ENCODE measurements around the gene MAGEB2. TPM values are rescaled to one million over a fixed set of nuclear protein-coding genes. Genes with fewer than 3 reads are reported as not detected.

The MAGEB2 gene
- polyA plus RNA-seq, 3 donors: not detected

DNA sequence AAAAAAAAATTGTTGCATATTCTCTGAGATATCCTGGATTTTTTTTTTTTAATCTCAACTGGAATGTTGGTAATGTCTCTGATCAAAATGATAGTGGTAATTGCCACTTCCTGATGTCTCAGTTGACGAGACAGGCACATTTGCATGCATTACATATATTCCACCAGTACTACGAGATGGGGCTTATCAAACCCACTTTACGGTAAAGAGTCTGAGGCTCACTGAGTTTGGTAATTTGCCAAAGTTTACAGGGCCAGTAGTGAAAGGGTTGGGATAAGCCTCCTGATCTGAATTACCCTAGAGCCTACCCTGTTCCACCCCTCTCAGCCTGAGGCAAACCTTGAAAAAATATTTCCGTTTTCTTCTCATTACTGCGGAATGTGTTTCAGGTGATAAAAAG is 5.3 kb downstream of the MAGEB2 start:
- Mint-ChIP-seq H3K27me3 (ENCODE audit: low read depth in 3 of 3) (peaks cover 0 to 3% (median 2%) of the 10 kb centered on the region in 3 donors), H3K4me3 (no peak overlapping the region), H3K4me1 (no peaks in the 10 kb centered on the region), H3K9me3 (peaks cover 0 to 12% (median 3%) of the 10 kb centered on the region in 7 donors), H3K36me3 (no peaks in the 10 kb centered on the region), H3K27ac (no peak overlapping the region)
- Histone ChIP-seq H2AFZ (ENCODE audit: insufficient read depth, low read depth, low read length, poor library complexity, severe bottlenecking) (no peak overlapping the region), H3K27ac (ENCODE audit: low read depth in 1 of 2, low read length in 2 of 2) (no peak overlapping the region), H4K20me1 (ENCODE audit: insufficient read depth, low read length) (no peaks in the 10 kb centered on the region), H3K4me3 (replicated peaks in 1 of 3; ENCODE audit: low read depth in 2 of 3, low read length in 3 of 3) (no peak overlapping the region), H3K27me3 (ENCODE audit: control insufficient read depth in 2 of 2, insufficient read depth in 2 of 2, low read length in 2 of 2) (no peaks in the 10 kb centered on the region), H3K4me1 (ENCODE audit: control insufficient read depth in 1 of 2, insufficient read depth in 2 of 2, low read length in 2 of 2) (no peaks in the 10 kb centered on the region), H3K9me3 (replicated peaks in 1 of 2; ENCODE audit: control insufficient read depth in 1 of 2, insufficient read depth in 1 of 2, low read length in 2 of 2) (peaks cover 0 to 5% of the 10 kb centered on the region in 2 donors), H3K79me2 (ENCODE audit: insufficient read depth, low read length) (no peaks in the 10 kb centered on the region), H3K36me3 (replicated peaks in 1 of 2; ENCODE audit: control insufficient read depth in 1 of 2, insufficient read depth in 2 of 2, low read length in 2 of 2) (no peaks in the 10 kb centered on the region), H3K9ac (ENCODE audit: insufficient read depth, low read length, poor library complexity, severe bottlenecking) (no peak overlapping the region), H3K4me2 (replicated peaks; ENCODE audit: extremely low read depth, low read length, poor library complexity, severe bottlenecking) (no peak overlapping the region)
- TF ChIP-seq, protein P1, sequence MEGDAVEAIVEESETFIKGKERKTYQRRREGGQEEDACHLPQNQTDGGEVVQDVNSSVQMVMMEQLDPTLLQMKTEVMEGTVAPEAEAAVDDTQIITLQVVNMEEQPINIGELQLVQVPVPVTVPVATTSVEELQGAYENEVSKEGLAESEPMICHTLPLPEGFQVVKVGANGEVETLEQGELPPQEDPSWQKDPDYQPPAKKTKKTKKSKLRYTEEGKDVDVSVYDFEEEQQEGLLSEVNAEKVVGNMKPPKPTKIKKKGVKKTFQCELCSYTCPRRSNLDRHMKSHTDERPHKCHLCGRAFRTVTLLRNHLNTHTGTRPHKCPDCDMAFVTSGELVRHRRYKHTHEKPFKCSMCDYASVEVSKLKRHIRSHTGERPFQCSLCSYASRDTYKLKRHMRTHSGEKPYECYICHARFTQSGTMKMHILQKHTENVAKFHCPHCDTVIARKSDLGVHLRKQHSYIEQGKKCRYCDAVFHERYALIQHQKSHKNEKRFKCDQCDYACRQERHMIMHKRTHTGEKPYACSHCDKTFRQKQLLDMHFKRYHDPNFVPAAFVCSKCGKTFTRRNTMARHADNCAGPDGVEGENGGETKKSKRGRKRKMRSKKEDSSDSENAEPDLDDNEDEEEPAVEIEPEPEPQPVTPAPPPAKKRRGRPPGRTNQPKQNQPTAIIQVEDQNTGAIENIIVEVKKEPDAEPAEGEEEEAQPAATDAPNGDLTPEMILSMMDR (IDR thresholded peaks at IDR 0.05): no peak
- intact Hi-C loops (cut with micrococcal nuclease): no loop called here
- no CpG with 5 or more reads among the region's 5 CpGs for WGBS (ENCODE audit: insufficient coverage)
- no peak for DNase-seq

GRCh38 chrX:30224536-30224935 is 9.2 kb downstream of the MAGEB2 start:
- Histone ChIP-seq H3K36me3 (replicated peaks in 1 of 2; ENCODE audit: control insufficient read depth in 1 of 2, insufficient read depth in 2 of 2, low read length in 2 of 2) (no peaks in the 10 kb centered on the region), H3K4me2 (replicated peaks; ENCODE audit: extremely low read depth, low read length, poor library complexity, severe bottlenecking) (no peak overlapping the region), H3K4me3 (replicated peaks in 1 of 3; ENCODE audit: low read depth in 2 of 3, low read length in 3 of 3) (no peak overlapping the region), H3K9me3 (replicated peaks in 1 of 2; ENCODE audit: control insufficient read depth in 1 of 2, insufficient read depth in 1 of 2, low read length in 2 of 2) (no peaks in the 10 kb centered on the region), H3K4me1 (ENCODE audit: control insufficient read depth in 1 of 2, insufficient read depth in 2 of 2, low read length in 2 of 2) (no peaks in the 10 kb centered on the region), H3K27ac (ENCODE audit: low read depth in 1 of 2, low read length in 2 of 2) (no peak overlapping the region), H3K9ac (ENCODE audit: insufficient read depth, low read length, poor library complexity, severe bottlenecking) (no peak overlapping the region), H3K27me3 (ENCODE audit: control insufficient read depth in 2 of 2, insufficient read depth in 2 of 2, low read length in 2 of 2) (no peaks in the 10 kb centered on the region), H4K20me1 (ENCODE audit: insufficient read depth, low read length) (no peaks in the 10 kb centered on the region), H2AFZ (ENCODE audit: insufficient read depth, low read depth, low read length, poor library complexity, severe bottlenecking) (no peak overlapping the region), H3K79me2 (ENCODE audit: insufficient read depth, low read length) (no peaks in the 10 kb centered on the region)
- H3K4me1 Mint-ChIP-seq: no peaks in the 10 kb centered on the region
- TF ChIP-seq, protein P1 (IDR thresholded peaks at IDR 0.05): no peak
- peaks cover 0 to 4% (median 0%) of the 10 kb centered on the region in 3 donors for H3K27me3 Mint-ChIP-seq (ENCODE audit: low read depth in 3 of 3)
- H3K9me3 Mint-ChIP-seq: peaks cover 0 to 4% (median 0%) of the 10 kb centered on the region in 7 donors
- no peaks in the 10 kb centered on the region for H3K36me3 Mint-ChIP-seq
- DNase-seq: no peak
- intact Hi-C loops (cut with micrococcal nuclease): no loop called here
- no peak overlapping the region for H3K4me3 Mint-ChIP-seq
- H3K27ac Mint-ChIP-seq: no peak overlapping the region
- no CpG with 5 or more reads among the region's 2 CpGs for WGBS (ENCODE audit: insufficient coverage)

All from CD14-positive monocyte (primary cell).